ENCODE results near the gene DHCR24. TPM values are rescaled to one million over a fixed set of nuclear protein-coding genes. Genes with fewer than 3 reads are reported as not detected.

The DHCR24 gene
- total and polyA plus RNA-seq, 2 experiments from 2014 or later = 124 to 453 TPM

DNA sequence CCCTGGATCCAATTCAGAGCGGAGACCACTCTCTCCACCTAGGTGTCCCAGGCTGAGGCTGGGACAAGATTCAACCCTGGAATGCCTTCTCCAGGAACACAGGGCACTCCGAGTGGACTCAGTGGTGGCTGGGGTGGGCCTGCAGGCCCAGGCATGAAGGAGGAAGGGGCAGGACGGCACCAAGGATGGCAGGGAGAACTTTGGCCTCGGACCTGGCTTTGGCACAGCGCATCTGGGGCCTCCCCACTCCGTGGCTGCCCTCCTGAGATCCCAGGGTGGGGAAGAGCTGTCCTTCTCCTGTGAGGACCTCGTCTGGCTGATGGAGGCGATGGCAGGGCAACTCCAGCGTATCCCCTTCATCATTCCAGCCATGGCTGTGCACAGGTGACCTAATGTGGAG lies 35.6 kb downstream of the DHCR24 start:
- Mint-ChIP-seq H3K27me3 (ENCODE audit: insufficient read depth, low read depth, poor library complexity) (peaks cover 4% of the 10 kb centered on the region), H3K36me3 (ENCODE audit: low read depth) (peaks cover 82% of the 10 kb centered on the region), H3K9me3 (no peaks in the 10 kb centered on the region; the same call in 2 of the 3 replicates), H3K4me3 (no peak overlapping the region), H3K4me1 (no peaks in the 10 kb centered on the region), H3K27ac (no peak overlapping the region)
- Histone ChIP-seq H3K4me2 (no peak overlapping the region), H2AFZ (no peak overlapping the region), H4K20me1 (replicated peaks; ENCODE audit: insufficient read depth) (peaks cover 34% of the 10 kb centered on the region), H3K27ac (ENCODE audit: low read depth) (no peak overlapping the region), H3K27me3 (ENCODE audit: insufficient read depth) (no peaks in the 10 kb centered on the region), H3K4me1 (ENCODE audit: insufficient read depth) (no peaks in the 10 kb centered on the region), H3K79me2 (replicated peaks; ENCODE audit: insufficient read depth) (no peaks in the 10 kb centered on the region), H3K4me3 (no peak overlapping the region), H3K36me3 (ENCODE audit: insufficient read depth) (peaks cover 57% of the 10 kb centered on the region), H3K9me2 (ENCODE audit: insufficient read depth) (no peaks in the 10 kb centered on the region), H3F3A (replicated peaks; ENCODE audit: low read depth) (peaks cover 40% of the 10 kb centered on the region; the same call in 1 of the 2 replicates)
- TF ChIP-seq NANOG (IDR thresholded peaks at IDR 0.05; ENCODE audit: borderline replicate concordance) (no peak), STAT1 (IDR thresholded peaks at IDR 0.05; ENCODE audit: unreplicated experiment) (no peak), CREB1 (CRISPR knock-in tag; IDR thresholded peaks at IDR 0.05; ENCODE audit: low read depth) (no peak), EZH2phosphoT487 (IDR thresholded peaks at IDR 0.05; ENCODE audit: unreplicated experiment) (no peak), JUNB (IDR thresholded peaks at IDR 0.05; ENCODE audit: unreplicated experiment) (no peak), EZH2 (IDR thresholded peaks at IDR 0.05; ENCODE audit: low read depth, unreplicated experiment) (no peak), ZNF114 (CRISPR knock-in tag; IDR thresholded peaks at IDR 0.05) (no peak), ZNF331 (CRISPR knock-in tag; IDR thresholded peaks at IDR 0.05; ENCODE audit: low read depth) (no peak), POLR2AphosphoS5 (IDR thresholded peaks at IDR 0.05; ENCODE audit: low read depth) (no peak)
- TF ChIP-seq, protein P1, sequence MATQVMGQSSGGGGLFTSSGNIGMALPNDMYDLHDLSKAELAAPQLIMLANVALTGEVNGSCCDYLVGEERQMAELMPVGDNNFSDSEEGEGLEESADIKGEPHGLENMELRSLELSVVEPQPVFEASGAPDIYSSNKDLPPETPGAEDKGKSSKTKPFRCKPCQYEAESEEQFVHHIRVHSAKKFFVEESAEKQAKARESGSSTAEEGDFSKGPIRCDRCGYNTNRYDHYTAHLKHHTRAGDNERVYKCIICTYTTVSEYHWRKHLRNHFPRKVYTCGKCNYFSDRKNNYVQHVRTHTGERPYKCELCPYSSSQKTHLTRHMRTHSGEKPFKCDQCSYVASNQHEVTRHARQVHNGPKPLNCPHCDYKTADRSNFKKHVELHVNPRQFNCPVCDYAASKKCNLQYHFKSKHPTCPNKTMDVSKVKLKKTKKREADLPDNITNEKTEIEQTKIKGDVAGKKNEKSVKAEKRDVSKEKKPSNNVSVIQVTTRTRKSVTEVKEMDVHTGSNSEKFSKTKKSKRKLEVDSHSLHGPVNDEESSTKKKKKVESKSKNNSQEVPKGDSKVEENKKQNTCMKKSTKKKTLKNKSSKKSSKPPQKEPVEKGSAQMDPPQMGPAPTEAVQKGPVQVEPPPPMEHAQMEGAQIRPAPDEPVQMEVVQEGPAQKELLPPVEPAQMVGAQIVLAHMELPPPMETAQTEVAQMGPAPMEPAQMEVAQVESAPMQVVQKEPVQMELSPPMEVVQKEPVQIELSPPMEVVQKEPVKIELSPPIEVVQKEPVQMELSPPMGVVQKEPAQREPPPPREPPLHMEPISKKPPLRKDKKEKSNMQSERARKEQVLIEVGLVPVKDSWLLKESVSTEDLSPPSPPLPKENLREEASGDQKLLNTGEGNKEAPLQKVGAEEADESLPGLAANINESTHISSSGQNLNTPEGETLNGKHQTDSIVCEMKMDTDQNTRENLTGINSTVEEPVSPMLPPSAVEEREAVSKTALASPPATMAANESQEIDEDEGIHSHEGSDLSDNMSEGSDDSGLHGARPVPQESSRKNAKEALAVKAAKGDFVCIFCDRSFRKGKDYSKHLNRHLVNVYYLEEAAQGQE (IDR thresholded peaks at IDR 0.05; ENCODE audit: unreplicated experiment) = no peak
- TF ChIP-seq, protein P2, sequence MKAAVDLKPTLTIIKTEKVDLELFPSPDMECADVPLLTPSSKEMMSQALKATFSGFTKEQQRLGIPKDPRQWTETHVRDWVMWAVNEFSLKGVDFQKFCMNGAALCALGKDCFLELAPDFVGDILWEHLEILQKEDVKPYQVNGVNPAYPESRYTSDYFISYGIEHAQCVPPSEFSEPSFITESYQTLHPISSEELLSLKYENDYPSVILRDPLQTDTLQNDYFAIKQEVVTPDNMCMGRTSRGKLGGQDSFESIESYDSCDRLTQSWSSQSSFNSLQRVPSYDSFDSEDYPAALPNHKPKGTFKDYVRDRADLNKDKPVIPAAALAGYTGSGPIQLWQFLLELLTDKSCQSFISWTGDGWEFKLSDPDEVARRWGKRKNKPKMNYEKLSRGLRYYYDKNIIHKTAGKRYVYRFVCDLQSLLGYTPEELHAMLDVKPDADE (IDR thresholded peaks at IDR 0.05) = no peak
- TF ChIP-seq, protein P3, sequence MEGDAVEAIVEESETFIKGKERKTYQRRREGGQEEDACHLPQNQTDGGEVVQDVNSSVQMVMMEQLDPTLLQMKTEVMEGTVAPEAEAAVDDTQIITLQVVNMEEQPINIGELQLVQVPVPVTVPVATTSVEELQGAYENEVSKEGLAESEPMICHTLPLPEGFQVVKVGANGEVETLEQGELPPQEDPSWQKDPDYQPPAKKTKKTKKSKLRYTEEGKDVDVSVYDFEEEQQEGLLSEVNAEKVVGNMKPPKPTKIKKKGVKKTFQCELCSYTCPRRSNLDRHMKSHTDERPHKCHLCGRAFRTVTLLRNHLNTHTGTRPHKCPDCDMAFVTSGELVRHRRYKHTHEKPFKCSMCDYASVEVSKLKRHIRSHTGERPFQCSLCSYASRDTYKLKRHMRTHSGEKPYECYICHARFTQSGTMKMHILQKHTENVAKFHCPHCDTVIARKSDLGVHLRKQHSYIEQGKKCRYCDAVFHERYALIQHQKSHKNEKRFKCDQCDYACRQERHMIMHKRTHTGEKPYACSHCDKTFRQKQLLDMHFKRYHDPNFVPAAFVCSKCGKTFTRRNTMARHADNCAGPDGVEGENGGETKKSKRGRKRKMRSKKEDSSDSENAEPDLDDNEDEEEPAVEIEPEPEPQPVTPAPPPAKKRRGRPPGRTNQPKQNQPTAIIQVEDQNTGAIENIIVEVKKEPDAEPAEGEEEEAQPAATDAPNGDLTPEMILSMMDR (conservative IDR thresholded peaks at IDR 0.05; ENCODE audit: low read depth in 2 of 2) = no peak
- TF ChIP-seq, protein P4, sequence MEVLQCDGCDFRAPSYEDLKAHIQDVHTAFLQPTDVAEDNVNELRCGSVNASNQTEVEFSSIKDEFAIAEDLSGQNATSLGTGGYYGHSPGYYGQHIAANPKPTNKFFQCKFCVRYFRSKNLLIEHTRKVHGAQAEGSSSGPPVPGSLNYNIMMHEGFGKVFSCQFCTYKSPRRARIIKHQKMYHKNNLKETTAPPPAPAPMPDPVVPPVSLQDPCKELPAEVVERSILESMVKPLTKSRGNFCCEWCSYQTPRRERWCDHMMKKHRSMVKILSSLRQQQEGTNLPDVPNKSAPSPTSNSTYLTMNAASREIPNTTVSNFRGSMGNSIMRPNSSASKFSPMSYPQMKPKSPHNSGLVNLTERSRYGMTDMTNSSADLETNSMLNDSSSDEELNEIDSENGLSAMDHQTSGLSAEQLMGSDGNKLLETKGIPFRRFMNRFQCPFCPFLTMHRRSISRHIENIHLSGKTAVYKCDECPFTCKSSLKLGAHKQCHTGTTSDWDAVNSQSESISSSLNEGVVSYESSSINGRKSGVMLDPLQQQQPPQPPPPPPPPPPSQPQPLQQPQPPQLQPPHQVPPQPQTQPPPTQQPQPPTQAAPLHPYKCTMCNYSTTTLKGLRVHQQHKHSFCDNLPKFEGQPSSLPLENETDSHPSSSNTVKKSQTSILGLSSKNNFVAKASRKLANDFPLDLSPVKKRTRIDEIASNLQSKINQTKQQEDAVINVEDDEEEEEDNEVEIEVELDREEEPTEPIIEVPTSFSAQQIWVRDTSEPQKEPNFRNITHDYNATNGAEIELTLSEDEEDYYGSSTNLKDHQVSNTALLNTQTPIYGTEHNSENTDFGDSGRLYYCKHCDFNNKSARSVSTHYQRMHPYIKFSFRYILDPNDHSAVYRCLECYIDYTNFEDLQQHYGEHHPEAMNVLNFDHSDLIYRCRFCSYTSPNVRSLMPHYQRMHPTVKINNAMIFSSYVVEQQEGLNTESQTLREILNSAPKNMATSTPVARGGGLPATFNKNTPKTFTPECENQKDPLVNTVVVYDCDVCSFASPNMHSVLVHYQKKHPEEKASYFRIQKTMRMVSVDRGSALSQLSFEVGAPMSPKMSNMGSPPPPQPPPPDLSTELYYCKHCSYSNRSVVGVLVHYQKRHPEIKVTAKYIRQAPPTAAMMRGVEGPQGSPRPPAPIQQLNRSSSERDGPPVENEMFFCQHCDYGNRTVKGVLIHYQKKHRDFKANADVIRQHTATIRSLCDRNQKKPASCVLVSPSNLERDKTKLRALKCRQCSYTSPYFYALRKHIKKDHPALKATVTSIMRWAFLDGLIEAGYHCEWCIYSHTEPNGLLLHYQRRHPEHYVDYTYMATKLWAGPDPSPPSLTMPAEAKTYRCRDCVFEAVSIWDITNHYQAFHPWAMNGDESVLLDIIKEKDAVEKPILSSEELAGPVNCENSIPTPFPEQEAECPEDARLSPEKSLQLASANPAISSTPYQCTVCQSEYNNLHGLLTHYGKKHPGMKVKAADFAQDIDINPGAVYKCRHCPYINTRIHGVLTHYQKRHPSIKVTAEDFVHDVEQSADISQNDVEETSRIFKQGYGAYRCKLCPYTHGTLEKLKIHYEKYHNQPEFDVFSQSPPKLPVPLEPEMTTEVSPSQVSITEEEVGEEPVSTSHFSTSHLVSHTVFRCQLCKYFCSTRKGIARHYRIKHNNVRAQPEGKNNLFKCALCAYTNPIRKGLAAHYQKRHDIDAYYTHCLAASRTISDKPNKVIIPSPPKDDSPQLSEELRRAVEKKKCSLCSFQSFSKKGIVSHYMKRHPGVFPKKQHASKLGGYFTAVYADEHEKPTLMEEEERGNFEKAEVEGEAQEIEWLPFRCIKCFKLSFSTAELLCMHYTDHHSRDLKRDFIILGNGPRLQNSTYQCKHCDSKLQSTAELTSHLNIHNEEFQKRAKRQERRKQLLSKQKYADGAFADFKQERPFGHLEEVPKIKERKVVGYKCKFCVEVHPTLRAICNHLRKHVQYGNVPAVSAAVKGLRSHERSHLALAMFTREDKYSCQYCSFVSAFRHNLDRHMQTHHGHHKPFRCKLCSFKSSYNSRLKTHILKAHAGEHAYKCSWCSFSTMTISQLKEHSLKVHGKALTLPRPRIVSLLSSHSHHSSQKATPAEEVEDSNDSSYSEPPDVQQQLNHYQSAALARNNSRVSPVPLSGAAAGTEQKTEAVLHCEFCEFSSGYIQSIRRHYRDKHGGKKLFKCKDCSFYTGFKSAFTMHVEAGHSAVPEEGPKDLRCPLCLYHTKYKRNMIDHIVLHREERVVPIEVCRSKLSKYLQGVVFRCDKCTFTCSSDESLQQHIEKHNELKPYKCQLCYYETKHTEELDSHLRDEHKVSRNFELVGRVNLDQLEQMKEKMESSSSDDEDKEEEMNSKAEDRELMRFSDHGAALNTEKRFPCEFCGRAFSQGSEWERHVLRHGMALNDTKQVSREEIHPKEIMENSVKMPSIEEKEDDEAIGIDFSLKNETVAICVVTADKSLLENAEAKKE (CRISPR knock-in tag; IDR thresholded peaks at IDR 0.05) = no peak
- no peak for DNase-seq (ENCODE audit: low spot score)
- ATAC-seq = no peak
